ENCODE data around the gene IVL.

DNA sequence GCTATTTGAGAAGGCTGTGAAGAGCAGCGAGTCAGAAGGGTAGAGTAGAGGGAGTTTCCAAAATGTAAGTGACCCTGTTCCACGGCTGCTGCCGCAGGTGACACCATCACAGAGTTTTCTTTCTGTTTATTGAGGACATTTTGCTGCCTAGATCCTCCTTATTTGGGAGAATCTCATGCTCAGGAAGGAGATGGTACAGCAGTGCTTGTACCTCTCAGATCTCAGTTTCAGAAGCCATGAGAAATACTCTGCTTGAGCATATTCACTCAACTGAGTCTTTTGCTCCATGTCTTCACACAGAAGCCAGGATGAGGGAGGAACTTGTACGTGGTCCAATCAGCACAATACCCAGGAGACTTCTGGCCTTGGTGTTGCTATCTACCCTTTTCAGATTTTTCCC, 47.0 kb upstream of the IVL start:
- TF ChIP-seq CTCF (IDR thresholded peaks at IDR 0.05) (no peak), POLR2A (IDR thresholded peaks at IDR 0.05) (no peak), EP300 (IDR thresholded peaks at IDR 0.05; ENCODE audit: low read depth) (no peak), POLR2AphosphoS5 (IDR thresholded peaks at IDR 0.05) (no peak)
